GM19468 (cell line): ENCODE data around the gene MEGF10.

Source experiments
- ATAC-seq: cut with Tn5 transposase; IDR thresholded peaks from one replicate; pipeline ENCODE4 v1.9.1; 2021; ENCODE audit warnings: mild to moderate bottlenecking, moderate library complexity, moderate number of reproducible peaks; ENCODE audit not compliant: unreplicated experiment; ENCODE audit errors: extremely low read depth

The MEGF10 gene

DNA sequence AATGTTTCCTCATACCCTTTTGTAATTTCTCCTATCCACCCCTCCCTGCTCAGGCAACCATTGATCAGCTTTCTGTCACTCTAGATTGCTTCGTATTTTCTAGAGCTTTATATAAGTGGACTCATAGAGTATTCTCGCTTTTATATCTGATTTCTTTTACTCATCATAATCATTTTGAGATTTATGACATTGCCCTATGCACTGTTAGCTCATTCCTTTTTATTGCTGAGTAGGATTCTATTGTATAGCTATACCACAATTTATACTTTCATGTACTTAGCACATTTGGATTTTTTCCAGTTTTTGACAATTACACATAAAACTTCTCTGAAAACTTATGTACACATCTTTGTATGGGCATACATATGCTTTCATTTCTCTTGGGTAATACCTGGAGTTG lies 68.9 kb downstream of the MEGF10 start:
- ATAC-seq: no peak

DNA sequence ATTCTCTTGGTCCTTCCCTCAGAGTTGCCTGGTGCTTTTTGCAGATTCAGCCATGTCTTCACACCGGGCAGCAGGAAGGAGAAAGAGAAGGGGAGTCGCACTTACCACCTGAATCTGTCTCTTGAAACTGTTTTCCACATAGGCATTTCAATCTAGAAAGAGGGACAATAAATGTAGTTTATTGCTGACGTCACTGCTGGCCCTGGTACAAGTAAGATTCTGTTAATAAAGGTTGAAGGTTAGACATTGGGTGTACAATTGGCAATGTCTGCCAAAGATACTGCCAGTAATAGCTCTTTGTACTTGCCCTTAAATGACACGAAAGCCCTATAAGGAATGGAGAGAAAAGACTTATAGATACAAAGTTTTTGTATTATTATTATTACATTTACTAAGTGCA lies 72.8 kb downstream of the MEGF10 start:
- no peak for ATAC-seq

DNA sequence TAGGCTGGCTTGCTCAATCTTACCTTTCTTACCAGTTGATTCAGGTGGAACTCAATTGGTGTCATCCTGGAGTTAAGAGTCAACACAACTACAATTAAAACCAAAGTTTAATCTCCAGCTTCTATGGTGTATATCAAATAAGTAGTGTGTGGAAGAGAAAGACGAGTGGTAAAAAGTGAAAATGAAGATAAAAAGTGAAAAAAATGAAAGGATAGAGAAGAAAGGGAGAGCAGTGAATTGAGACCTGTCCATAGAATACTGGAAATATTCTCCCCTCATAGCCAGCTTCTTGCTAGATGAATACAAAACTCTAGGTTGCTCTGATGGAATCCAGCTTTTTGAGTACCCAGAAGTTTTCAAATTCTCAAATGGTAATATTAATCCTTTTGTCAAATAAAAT lies 76.4 kb downstream of the MEGF10 start:
- ATAC-seq: no peak

DNA sequence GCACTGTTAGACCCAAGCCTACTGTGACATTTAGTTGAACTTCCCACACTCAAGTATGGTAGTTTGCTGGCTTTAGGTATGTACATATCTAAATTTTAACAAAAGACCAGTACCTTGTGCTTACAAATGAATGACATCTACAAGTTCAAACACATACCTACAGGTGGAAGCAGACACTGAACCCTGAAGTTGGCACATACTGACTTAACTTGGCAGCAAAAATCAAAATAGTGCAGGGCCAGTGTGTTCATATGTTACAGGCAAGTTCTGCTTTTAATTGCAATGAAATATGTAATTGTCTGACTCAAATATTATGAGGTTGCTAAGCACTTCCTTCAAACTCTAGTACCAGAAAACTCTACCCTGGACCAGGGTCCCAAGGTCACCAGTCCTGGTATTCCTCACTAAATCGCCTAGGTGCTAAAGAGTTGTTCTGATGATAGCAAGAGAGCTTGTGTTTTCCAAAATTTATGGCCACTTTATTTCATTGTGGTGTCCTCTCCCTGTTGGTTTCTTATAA lies 77.4 kb downstream of the MEGF10 start:
- ATAC-seq: no peak

DNA sequence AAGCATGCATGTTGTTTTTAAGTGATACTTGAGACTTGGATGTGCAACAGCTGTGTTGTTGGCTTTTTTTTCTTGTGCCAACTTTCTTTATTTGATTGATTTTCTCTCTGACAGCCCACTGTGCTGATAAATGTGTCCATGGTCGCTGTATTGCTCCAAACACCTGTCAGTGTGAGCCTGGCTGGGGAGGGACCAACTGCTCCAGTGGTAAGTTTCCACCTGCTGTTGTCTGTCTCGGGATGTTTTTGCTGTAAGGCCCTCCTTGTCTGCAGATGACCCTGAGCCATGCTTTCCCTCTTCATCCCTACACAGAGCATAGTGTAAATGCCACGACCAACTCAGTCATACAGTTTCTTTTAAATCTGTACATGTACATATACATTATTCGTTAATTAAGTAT lies 79.2 kb downstream of the MEGF10 start:
- no peak for ATAC-seq

DNA sequence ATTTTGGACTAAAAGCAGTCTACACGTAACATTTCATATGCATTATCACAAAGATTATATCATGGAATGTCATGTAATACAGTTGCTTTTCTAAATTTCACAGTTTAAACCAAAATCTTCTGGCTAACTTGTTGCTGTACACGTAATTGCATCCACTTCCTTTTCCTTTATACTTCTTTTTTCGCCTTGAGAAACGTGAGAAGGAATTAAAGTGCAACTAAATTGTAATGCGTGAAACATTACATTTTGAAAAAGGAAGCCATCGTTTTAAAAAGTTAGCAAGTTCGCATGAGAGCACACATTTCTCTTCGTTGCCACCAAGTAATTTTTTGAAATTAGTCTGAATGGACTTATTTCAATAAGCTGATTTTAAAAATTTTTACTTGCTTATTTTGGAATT lies 80.0 kb downstream of the MEGF10 start:
- no peak for ATAC-seq

DNA sequence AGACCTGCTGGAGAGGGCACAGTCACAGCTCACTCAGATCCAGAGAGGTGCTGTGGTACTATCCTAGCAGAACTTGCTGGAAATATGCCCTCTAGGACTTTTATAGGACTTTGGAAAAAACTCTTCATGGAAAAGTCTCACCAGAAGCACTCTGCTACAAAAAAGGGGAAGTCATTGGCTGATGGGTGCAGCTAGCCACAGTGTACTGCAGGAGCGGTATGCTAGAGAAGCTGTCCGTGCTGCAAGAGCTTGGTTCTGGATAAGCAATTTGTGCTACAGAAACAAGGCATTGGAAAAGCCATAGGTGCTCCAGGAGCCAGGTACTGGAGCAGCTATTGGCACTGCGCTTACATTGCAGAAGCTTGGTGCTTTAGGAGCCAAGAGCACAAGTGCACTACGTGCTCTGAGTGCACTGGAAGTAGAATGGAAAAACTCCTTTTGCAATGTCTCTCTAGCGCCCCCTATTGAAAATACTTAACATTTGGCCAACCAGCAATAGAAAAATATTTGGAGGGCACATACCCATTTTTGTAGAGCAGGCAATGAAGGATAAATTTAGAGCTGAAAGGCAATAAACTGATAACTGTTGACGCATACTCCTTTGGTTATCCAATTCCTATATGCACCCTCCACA lies 83.4 kb downstream of the MEGF10 start:
- ATAC-seq: no peak

DNA sequence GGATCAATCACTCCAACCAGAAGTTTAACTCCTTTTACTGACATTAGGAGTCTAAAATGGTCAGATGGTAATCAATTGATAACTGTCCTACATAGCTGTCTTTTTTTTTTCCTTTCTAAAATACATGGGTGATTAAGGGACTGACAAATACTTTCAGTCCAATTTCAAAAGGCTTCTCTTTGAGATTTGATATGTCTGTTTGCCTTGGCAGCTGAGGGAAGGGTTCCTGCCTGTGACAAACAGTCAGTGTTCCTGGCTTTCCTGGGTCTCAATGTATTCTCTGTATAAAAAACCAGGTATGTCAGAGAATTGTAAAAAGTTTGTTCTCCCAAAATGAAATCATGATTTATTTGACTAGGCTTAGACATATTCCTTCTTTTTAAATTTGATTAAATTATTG lies 84.5 kb downstream of the MEGF10 start:
- ATAC-seq: no peak

DNA sequence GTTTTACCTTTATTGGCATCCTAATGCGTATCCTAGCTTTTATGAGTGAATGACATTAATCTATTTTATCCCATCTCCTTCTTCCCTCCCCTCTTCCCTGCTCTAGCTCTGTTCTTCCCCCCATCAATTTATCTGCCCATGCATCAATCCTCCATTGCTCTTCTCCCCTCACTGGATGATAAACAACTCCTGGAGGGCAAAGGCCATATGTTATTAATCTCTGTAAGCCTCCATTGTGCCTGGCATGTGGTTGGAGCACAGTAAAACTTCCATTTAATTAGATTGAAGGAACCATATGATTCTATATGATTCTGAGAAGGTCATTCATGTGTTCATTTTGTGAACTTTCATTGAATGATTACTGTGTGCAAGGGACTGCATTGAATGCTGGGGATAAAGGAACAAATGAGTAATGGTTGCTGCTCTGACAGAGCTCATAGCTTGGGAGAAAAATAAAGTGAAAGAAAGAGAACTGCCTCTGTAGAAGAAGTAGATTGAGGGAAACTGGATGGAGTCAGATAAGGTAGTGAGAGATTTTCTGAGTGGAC lies 85.0 kb downstream of the MEGF10 start:
- ATAC-seq: no peak

DNA sequence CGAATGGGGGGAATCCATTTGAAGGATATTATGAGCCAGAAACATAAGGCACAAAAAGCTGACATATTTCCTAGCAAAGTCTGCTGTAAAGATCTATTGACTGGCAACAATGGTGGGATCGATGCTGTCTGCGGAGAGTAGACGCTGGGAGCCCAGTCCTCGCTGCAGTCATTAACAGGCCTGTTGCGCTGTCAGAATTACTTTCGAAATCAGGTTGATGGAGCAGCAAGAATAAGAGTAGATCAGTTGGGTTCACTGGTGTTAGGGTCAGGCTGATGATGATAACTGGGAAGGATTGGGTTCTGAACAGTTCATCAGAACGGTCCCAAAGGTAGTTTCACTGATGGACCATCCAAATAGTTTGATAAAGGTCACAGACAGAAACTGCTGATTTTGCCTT lies 87.1 kb downstream of the MEGF10 start:
- no peak for ATAC-seq

DNA sequence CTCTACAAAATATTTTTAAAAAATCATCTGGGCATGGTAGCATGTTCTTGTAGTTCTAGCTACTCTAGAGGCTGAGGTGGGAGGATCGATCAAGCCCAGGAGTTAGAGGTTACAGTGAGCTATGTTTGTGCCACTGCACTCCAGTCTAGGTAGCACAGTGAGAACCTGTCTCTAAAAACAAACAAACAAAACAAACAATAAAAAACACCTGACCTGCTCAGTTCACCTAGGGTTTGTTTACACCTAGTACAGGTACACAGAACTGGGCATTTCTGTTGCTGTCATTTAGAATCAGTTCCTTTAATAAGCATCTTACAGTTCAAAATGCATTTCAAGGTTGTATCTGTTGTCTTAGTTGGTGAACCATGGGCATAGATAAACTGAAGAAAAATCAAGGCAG lies 95.3 kb downstream of the MEGF10 start:
- no peak for ATAC-seq

DNA sequence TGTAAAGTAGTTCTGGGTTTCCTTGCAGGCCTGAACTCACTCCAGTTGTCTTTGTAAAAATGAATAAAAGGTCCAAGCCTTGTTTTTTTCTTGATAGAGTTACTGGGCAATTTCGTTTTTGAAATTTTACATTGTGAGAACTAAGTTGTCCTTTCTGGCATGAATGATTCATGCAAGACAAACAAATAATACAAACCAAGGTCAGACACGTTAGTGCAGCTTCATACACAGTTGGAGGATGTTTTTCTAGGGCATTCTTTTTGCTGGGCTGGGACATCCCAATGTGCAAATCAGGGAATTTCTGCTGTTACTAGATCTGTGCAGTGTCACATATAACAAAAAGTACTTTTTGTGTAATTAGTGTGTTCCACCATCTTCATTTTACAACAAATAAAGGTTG lies 96.0 kb downstream of the MEGF10 start:
- ATAC-seq: no peak

DNA sequence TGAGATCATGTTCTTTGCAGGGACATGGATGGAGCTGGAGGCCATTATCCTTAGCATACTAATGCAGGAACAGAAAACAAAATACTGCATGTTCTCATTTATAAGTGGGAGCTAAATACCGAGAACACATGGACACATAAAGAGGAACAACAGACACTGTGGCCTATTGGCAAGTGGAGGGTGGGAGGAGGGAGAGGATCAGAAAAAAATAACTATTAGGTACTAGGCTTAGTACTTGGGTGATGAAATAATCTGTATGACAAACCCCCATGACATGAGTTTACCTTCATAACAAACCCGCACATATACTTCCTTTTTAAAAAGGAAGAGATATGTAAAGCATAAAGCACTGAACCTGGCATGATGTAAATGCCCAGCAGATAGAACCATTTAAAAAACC lies 99.0 kb downstream of the MEGF10 start:
- no peak for ATAC-seq

DNA sequence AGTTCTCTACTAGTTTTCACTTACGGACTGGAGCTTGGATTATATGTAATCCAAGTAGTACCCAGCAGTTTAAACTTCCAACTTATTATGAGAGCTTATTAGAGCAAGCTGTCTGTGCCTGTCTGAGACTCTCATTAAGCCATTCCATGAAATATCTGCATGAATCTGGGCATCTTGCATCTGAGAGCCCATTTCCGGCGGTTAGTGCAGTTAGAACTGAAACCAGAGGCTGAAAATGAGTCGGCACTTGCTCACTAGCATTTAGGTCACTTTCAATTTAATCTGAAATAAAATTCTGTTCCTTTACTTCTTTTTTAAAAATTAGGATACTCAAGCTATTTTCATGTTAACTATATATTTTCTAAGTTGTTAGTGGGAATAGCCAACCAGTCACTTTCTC lies 102.2 kb downstream of the MEGF10 start:
- no peak for ATAC-seq

DNA sequence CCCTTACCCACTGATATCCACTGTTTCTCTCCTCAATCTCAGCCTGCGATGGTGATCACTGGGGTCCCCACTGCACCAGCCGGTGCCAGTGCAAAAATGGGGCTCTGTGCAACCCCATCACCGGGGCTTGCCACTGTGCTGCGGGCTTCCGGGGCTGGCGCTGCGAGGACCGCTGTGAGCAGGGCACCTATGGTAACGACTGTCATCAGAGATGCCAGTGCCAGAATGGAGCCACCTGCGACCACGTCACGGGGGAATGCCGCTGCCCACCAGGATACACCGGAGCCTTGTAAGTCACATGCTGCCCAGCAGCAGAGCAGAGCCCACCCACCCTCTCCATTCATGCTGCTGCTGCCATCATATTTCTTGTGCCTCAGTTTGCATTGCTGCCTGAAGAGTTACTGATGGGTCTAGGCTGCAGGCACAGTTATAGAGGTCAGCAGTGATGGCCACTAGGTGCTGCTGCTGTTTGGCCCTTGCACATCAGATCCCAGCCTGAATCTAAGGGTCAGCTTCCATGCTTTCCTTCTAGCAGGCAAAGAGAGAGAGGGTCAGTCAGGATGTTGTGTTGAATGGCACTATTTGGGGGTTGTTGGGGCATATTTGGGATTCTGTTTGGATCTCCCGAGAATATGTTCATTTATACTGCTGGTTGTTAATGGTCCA lies 106.0 kb downstream of the MEGF10 start:
- no peak for ATAC-seq

DNA sequence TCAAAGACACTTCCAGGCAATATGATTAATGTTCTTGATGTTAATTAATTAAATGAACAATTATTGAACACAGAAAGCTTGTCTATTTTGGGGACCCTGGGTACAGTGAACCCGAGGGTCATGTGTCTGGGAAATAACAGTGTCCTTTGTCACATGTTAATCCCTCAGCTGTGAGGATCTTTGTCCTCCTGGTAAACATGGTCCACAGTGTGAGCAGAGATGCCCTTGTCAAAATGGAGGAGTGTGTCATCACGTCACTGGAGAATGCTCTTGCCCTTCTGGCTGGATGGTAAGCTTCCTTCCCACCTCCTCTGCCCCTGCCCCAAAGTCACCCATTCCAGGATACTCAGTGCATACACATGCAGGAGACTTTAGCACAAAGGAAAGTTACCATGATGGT lies 107.9 kb downstream of the MEGF10 start:
- ATAC-seq: no peak

DNA sequence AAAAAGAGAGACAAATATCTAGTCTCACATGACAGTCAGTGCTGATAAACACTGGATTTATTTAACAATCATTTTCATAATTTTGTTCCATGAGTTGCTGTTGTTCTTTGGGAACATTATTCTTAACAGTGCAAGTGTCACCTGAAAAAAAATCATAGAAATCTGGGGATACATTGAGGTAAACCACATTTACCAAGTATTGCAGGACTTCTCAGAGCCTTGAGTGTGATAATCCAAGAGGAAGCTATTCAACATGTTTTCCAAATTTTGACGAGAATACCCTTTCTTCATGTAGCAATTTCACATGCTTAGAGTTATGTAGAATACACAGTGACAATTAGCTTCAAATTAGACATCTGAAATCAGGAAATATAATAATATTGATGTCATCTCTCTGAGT lies 108.5 kb downstream of the MEGF10 start:
- no peak for ATAC-seq

DNA sequence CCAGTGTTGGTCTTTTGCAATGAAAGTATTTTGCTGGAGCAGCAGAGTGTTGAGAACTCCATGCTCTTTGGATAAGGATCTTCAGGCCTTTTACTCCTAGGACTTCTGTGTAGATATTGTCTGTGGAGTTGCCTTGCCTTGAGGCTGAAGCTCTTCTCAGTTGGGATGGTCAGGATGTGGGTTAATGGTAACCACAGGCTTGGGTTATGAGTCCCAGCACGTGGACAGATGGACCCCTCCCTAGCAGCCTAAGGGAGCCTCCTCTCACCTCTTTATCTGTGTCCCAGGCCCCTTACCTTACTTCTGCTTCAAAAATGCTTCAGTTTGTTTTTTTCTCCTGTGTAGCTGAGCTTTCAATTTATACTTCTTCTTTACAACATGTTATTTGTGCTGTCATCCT lies 109.9 kb downstream of the MEGF10 start:
- ATAC-seq: no peak

DNA sequence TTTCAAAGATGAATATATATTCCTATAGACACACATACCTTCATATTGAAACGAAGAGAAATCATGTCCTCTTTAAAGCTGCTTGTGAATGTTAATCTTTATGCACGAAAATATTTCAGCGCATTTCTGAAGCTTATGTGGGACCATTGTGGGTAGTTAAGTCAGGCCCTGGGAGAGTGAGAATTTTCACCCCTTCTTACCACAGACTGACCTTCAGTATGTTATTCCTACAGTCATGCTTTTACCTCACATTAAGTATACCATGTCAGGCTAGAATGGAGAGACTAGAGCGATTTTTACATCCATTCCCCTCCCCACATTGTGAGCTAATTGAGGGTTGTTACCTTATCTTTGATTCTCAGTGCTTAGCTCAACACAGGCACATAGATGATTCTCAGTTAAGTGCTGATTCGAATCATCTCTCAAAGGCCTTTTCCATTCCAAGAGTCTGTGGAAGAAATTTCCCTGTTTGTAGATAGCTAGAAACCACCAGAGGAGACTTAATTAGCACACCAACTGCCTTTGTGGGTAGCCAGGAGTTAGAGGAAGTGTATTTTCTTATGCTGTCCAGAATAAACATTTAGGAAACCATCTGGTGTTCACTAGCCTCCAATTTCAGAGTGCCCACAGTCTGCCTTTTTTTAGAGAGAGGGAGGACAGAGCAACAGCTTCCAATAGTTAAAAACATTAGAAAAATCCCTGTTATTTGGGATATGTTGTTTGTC lies 110.5 kb downstream of the MEGF10 start:
- ATAC-seq: no peak

DNA sequence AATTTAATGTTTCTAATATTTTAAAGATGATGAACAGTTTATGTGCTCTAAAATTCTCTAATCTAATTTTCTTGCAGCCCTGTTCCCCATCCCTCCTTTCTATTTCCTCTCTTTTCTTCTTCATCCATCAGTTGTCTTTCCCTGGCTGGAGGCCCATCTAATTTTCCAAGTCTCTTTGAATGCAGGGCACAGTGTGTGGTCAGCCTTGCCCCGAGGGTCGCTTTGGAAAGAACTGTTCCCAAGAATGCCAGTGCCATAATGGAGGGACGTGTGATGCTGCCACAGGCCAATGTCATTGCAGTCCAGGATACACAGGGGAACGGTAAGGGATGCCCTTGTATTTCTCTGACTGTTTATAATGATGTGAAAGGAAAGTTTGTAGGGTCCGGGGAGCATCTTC lies 111.8 kb downstream of the MEGF10 start:
- no peak for ATAC-seq

DNA sequence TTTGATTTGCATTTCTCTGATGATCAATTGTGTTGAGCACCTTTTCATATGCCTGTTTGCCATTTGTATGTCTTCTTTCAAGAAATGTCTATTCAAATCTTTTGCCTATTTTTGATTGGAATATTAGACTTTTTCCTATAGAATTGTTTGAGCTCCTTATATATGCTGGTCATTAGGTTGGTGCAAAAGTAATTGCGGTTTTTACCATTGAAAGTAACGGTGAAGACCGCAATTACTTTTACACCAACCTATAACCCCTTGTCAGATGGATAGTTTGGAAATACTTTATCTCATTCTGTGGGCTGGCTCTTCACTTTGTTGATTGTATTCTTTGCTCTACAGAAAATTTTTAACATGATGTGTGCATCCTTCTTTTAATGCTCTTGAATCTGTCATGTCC lies 113.6 kb downstream of the MEGF10 start:
- no peak for ATAC-seq
